HEK293 (cell line): Measurements from ENCODE around the gene TGFB1.

ENCODE experiments used
- CTCF ChIA-PET: fragments of 350-600 bp; formaldehyde crosslinking; extraction: SDS; loops from one replicate; lab custom pipeline; 2021; ENCODE audit warnings: antibody characterized with exemption; lab: Yijun Ruan, JAX
- POLR2A ChIA-PET: fragments of 300-600 bp; formaldehyde crosslinking; extraction: SDS; loops from one replicate; lab custom pipeline; 2020; ENCODE audit warnings: antibody characterized with exemption, inconsistent platforms; lab: Yijun Ruan, JAX
- H3K27ac ChIP-seq: fragments of 200-500 bp; sonication (Bioruptor generic); 2 replicates; pipeline ENCODE4 v1.5.1; 2014; ENCODE audit warnings: low read depth, low read length, control low read depth, inconsistent platforms; ENCODE audit errors: extremely low read depth
- H3K36me3 ChIP-seq, 2 experiments: fragments of 200-500 bp in 1 of 2; sonication (Bioruptor generic) in 1 of 2; 1 replicate in 1 of 2; 2 replicates in 1 of 2; pipeline ENCODE4 v1.5.1; 2014 to 2017; ENCODE audit warnings: inconsistent platforms in 2 of 2, low read length in 2 of 2; ENCODE audit not compliant: control insufficient read depth in 2 of 2, insufficient read depth in 1 of 2
- H3K4me1 ChIP-seq: fragments of 200-500 bp; sonication (Bioruptor generic); 2 replicates; pipeline ENCODE4 v1.5.1; 2014; ENCODE audit warnings: mild to moderate bottlenecking, low read length, inconsistent platforms; ENCODE audit not compliant: control insufficient read depth, insufficient read depth
- H3K4me3 ChIP-seq: 2 replicates; pipeline ENCODE4 v1.5.1; 2011; ENCODE audit warnings: low read depth, mild to moderate bottlenecking, control low read depth, low read length, moderate library complexity
- H3K9me3 ChIP-seq: fragments of 200-500 bp; sonication (Bioruptor generic); 2 replicates; pipeline ENCODE4 v1.5.1; 2014; ENCODE audit warnings: low read depth, low read length, inconsistent platforms; ENCODE audit not compliant: control insufficient read depth, insufficient read depth
- GLI4 ChIP-seq: fragments of 450-650 bp; formaldehyde crosslinking; IDR thresholded peaks from 2 replicates; pipeline ENCODE4 v1.5.1; 2016; ENCODE audit warnings: missing biosample characterization, missing genetic modification characterization
- GLIS1 ChIP-seq: fragments of 450-650 bp; formaldehyde crosslinking; IDR thresholded peaks from 2 replicates; pipeline ENCODE4 v1.5.1; 2016; ENCODE audit warnings: missing biosample characterization, missing genetic modification characterization
- KLF7 ChIP-seq: fragments of 450-650 bp; formaldehyde crosslinking; IDR thresholded peaks from 2 replicates; pipeline ENCODE4 v1.5.1; 2016; ENCODE audit warnings: missing biosample characterization, missing genetic modification characterization, borderline replicate concordance
- SETDB1 ChIP-seq: IDR thresholded peaks from one replicate; pipeline ENCODE4 v1.6.1; 2017; ENCODE audit warnings: mild to moderate bottlenecking, low read length, moderate library complexity, mixed read lengths; ENCODE audit not compliant: insufficient read length
- ZFP41 ChIP-seq: fragments of 450-650 bp; formaldehyde crosslinking; IDR thresholded peaks from 2 replicates; pipeline ENCODE4 v1.5.1; 2016; ENCODE audit warnings: missing biosample characterization, missing genetic modification characterization, borderline replicate concordance
- ZNF214 ChIP-seq: fragments of 450-650 bp; formaldehyde crosslinking; IDR thresholded peaks from 2 replicates; pipeline ENCODE4 v1.5.1; 2017; ENCODE audit warnings: missing biosample characterization, mild to moderate bottlenecking, missing genetic modification characterization, borderline replicate concordance
- ZNF335 ChIP-seq: fragments of 450-650 bp; formaldehyde crosslinking; conservative IDR thresholded peaks from 2 replicates; pipeline ENCODE4 v1.5.1; 2016; ENCODE audit warnings: missing biosample characterization, missing genetic modification characterization
- ZNF391 ChIP-seq: fragments of 450-650 bp; formaldehyde crosslinking; IDR thresholded peaks from 2 replicates; pipeline ENCODE4 v1.5.1; 2016; ENCODE audit warnings: low read depth, missing biosample characterization, missing genetic modification characterization, borderline replicate concordance
- ZNF394 ChIP-seq: fragments of 450-650 bp; formaldehyde crosslinking; IDR thresholded peaks from 2 replicates; pipeline ENCODE4 v1.5.1; 2016; ENCODE audit warnings: missing biosample characterization, missing genetic modification characterization, mild to moderate bottlenecking, moderate library complexity, borderline replicate concordance
- ZNF514 ChIP-seq: fragments of 450-650 bp; formaldehyde crosslinking; IDR thresholded peaks from 2 replicates; pipeline ENCODE4 v1.5.1; 2016; ENCODE audit warnings: missing biosample characterization, missing genetic modification characterization
- ZNF555 ChIP-seq: fragments of 450-650 bp; formaldehyde crosslinking; conservative IDR thresholded peaks from 2 replicates; pipeline ENCODE4 v1.5.1; 2017; ENCODE audit warnings: missing biosample characterization, mild to moderate bottlenecking, missing genetic modification characterization, inconsistent platforms
- ZNF600 ChIP-seq: fragments of 450-650 bp; formaldehyde crosslinking; IDR thresholded peaks from 2 replicates; pipeline ENCODE4 v1.5.1; 2016; ENCODE audit warnings: missing biosample characterization, missing genetic modification characterization
- ZNF621 ChIP-seq: fragments of 450-650 bp; formaldehyde crosslinking; IDR thresholded peaks from 2 replicates; pipeline ENCODE4 v1.5.1; 2017; ENCODE audit warnings: missing biosample characterization, missing genetic modification characterization
- ZNF654 ChIP-seq: fragments of 450-650 bp; formaldehyde crosslinking; IDR thresholded peaks from 2 replicates; pipeline ENCODE4 v1.5.1; 2016; ENCODE audit warnings: low read depth, missing biosample characterization, missing genetic modification characterization
- ZNF658 ChIP-seq: fragments of 450-650 bp; formaldehyde crosslinking; IDR thresholded peaks from 2 replicates; pipeline ENCODE4; 2016; ENCODE audit warnings: missing biosample characterization, missing genetic modification characterization
- ZNF664 ChIP-seq: fragments of 450-650 bp; formaldehyde crosslinking; IDR thresholded peaks from 2 replicates; pipeline ENCODE4 v1.5.1; 2016; ENCODE audit warnings: missing biosample characterization, missing genetic modification characterization
- ZNF768 ChIP-seq: fragments of 450-650 bp; formaldehyde crosslinking; IDR thresholded peaks from 2 replicates; pipeline ENCODE4 v1.5.1; 2018; ENCODE audit warnings: missing biosample characterization, mild to moderate bottlenecking, missing genetic modification characterization
- ZNF843 ChIP-seq: fragments of 450-650 bp; formaldehyde crosslinking; IDR thresholded peaks from 2 replicates; pipeline ENCODE4 v1.5.1; 2016; ENCODE audit warnings: missing biosample characterization, missing genetic modification characterization
- TF ChIP-seq, protein P1 (sequence below): sonication (generic); formaldehyde crosslinking; IDR thresholded peaks from 2 replicates; pipeline ENCODE4 v1.8.1; 2022; ENCODE audit warnings: mild to moderate bottlenecking, moderate library complexity, missing genetic modification reagents
- TF ChIP-seq, protein P2 (sequence below): fragments of 450-650 bp; IDR thresholded peaks from 2 replicates; pipeline ENCODE4 v1.5.1; 2018; ENCODE audit warnings: missing biosample characterization, missing genetic modification characterization
- TF ChIP-seq, protein P3 (sequence below): fragments of 450-650 bp; formaldehyde crosslinking; IDR thresholded peaks from 2 replicates; pipeline ENCODE4 v1.5.1; 2016; ENCODE audit warnings: missing biosample characterization, missing genetic modification characterization
- TF ChIP-seq, protein P4 (sequence below): fragments of 450-650 bp; formaldehyde crosslinking; IDR thresholded peaks from 2 replicates; pipeline ENCODE4 v1.5.1; 2017; ENCODE audit warnings: missing biosample characterization, missing genetic modification characterization

The TGFB1 gene

DNA sequence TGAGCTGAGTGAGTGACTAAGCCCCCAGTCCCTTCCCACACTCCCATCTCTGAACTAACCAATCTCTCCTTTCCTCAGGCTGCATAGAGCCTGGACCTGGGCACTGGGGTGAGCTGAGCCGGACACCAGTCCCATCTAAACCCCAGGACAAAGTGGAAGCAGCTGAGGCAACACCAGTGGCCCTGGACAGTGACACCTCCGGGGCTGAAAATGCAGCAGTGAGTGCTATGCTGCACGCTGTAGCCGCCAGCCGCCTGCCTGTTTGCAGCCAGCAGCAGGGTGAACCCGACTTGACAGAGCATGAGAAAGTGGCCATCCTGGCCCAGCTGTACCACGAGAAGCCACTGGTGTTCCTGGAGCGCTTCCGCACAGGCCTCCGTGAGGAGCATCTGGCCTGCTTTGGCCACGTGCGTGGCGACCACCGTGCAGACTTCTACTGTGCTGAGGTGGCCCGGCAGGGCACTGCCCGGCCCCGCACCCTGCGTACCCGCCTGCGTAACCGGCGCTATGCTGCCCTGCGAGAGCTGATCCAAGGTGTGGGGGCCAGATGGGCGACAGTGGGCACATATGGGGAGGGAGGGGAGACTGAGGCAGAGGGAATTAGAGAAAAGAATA, 37.3 kb downstream of the TGFB1 start (continued):
- TF ChIP-seq, protein P1, sequence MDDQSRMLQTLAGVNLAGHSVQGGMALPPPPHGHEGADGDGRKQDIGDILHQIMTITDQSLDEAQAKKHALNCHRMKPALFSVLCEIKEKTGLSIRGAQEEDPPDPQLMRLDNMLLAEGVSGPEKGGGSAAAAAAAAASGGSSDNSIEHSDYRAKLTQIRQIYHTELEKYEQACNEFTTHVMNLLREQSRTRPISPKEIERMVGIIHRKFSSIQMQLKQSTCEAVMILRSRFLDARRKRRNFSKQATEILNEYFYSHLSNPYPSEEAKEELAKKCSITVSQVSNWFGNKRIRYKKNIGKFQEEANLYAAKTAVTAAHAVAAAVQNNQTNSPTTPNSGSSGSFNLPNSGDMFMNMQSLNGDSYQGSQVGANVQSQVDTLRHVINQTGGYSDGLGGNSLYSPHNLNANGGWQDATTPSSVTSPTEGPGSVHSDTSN, result no peak
- TF ChIP-seq ZNF391, result no peak
- TF ChIP-seq ZNF555 (tag by site-specific recombination), result no peak
- TF ChIP-seq ZNF768 (tag by site-specific recombination), result no peak
- TF ChIP-seq ZNF214 (tag by site-specific recombination), result no peak
- no peak for TF ChIP-seq ZNF843

DNA sequence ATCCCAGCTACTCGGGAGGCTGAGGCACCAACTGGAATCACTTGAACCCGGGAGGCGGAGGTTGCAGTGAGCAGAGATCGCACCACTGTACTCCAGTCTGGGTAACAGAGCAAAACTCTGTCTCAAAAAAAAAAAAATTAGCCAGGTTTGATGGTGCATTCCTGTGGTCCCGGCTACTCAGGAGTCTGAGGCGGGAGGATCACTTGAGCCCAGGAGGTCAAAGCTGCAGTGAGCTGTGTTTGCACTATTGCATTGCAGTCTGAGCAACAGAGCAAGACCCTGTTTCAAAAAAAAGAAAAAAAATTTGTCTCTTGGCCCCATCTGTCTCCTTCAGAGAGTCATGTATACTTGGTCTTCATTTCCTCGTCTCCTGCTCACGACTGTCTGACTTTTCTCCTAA, 42.1 kb downstream of the TGFB1 start:
- Histone ChIP-seq H3K9me3 (no peaks in the 10 kb centered on the region), H3K27ac (0 out of 2 replicates have a peak overlapping the region, but pooled peaks have one; percentile 98), H3K36me3 (peaks cover 54 to 64% of the 10 kb centered on the region in 2 experiments), H3K4me1 (peaks cover 20% of the 10 kb centered on the region), H3K4me3 (no peak overlapping the region)
- CTCF ChIA-PET, result interaction anchor here (0.9 to 1.9 kb wide), 5 partner anchors 13 to 252 kb away, joined by 3 to 6 read pairs (median 4); no protein-coding TSS in a partner anchor
- POLR2A ChIA-PET, result interaction anchor here (1.0 to 2.1 kb wide), 4 partner anchors 13 to 117 kb away, joined by 3 to 9 read pairs (median 6); partner anchors contain the start of gene B9D2
- TF ChIP-seq GLIS1, result no peak
- no peak for TF ChIP-seq GLI4 (tag by site-specific recombination)
- TF ChIP-seq ZNF514, result no peak

DNA sequence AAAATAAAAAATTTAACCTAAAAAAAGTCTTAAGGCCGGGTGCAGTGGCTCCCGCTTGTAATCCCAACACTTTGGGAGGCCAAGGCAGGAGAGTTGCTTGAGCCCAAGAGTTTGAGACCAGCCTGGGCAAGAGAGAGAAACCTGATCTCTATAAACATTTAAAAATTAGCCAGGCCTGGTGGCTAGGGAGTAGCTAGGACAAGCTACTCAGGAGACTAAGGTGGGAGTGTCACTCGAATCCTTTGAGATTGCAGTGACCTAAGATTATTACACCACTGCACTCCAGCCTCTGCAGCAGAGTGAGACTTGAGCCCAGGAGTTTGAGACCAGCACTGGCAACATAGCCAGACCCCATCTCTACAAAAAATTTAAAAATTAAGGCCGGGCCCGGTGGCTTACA, 42.6 kb downstream of the TGFB1 start:
- Histone ChIP-seq H3K27ac (peak overlapping the region; percentile 98), H3K9me3 (no peaks in the 10 kb centered on the region), H3K4me1 (peaks cover 20% of the 10 kb centered on the region), H3K4me3 (peak overlapping the region; percentile 77), H3K36me3 (peaks cover 54 to 66% of the 10 kb centered on the region in 2 experiments)
- ChIA-PET CTCF (interaction anchor here (0.7 to 1.9 kb wide), 8 partner anchors 11 to 507 kb away, joined by 3 to 6 read pairs (median 4); no protein-coding TSS in a partner anchor), POLR2A (interaction anchor here (1.4 to 2.1 kb wide), 4 partner anchors 14 to 53 kb away, joined by 4 to 9 read pairs (median 6); partner anchors contain the start of gene B9D2)
- TF ChIP-seq ZNF664 (no peak), ZNF394 (tag by site-specific recombination) (peak; percentile 93)

DNA sequence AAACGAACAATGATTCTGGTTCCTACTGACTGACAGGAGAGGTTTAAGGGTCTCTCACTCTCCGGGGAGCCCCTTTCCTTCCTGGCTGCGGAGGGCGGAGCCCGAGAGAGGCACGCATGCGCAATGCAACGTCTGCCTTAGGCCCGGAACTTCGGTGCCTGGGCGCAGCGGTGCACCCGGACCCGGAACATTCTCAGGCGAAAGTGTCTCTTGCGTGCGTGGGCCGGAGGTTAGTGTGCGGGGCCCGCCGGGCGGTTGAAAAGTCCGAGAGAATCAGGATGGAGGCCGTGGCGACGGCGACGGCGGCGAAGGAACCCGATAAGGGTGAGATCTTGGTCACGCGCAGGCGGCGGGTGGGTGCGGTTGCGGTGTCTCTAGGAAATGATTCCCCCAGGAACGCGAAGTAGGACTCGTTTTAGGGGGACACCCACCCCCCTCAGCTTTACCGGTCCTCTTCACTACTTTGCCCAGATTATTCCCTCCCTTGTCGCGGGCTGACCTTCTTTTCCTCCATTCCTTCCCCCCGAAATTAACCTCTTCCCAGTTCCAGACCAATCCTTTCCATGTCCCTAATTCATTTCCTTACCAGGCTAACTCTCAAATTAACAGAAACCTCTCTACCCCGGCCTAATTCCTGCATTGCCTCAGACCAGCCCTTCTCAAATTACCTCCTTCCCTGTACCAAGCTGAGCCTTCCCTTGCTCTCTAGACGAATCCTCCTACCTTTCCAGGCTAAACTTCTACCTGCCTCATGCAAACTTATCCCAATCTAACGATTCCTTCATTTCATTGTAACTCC, 43.5 kb downstream of the TGFB1 start, which contains the start of gene CCDC97:
Gene CCDC97 (plus strand): TSS at position 140 of the 799 bp plus-strand sequence. CDS start 139 bp downstream, at position 279.
- peak within 1 kb of the TSS; percentile 98 for H3K27ac ChIP-seq
- H3K4me1 ChIP-seq, result peaks cover 20% of the 10 kb centered on the region
- CTCF ChIA-PET, result interaction anchor here (0.6 to 1.9 kb wide), 10 partner anchors 11 to 652 kb away, joined by 3 to 6 read pairs (median 4); no protein-coding TSS in a partner anchor
- peaks cover 56 to 66% of the 10 kb centered on the region in 2 experiments for H3K36me3 ChIP-seq
- peak within 1 kb of the TSS; percentile 77 for H3K4me3 ChIP-seq
- no peaks in the 10 kb centered on the region for H3K9me3 ChIP-seq
- POLR2A ChIA-PET, result interaction anchor here (0.8 to 2.1 kb wide), 6 partner anchors 15 to 126 kb away, joined by 3 to 9 read pairs (median 4); partner anchors contain the start of genes B9D2 and HNRNPUL1
- TF ChIP-seq, protein P2, sequence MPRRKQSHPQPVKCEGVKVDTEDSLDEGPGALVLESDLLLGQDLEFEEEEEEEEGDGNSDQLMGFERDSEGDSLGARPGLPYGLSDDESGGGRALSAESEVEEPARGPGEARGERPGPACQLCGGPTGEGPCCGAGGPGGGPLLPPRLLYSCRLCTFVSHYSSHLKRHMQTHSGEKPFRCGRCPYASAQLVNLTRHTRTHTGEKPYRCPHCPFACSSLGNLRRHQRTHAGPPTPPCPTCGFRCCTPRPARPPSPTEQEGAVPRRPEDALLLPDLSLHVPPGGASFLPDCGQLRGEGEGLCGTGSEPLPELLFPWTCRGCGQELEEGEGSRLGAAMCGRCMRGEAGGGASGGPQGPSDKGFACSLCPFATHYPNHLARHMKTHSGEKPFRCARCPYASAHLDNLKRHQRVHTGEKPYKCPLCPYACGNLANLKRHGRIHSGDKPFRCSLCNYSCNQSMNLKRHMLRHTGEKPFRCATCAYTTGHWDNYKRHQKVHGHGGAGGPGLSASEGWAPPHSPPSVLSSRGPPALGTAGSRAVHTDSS (tag by site-specific recombination), result peak; percentile 61
- TF ChIP-seq, protein P3, sequence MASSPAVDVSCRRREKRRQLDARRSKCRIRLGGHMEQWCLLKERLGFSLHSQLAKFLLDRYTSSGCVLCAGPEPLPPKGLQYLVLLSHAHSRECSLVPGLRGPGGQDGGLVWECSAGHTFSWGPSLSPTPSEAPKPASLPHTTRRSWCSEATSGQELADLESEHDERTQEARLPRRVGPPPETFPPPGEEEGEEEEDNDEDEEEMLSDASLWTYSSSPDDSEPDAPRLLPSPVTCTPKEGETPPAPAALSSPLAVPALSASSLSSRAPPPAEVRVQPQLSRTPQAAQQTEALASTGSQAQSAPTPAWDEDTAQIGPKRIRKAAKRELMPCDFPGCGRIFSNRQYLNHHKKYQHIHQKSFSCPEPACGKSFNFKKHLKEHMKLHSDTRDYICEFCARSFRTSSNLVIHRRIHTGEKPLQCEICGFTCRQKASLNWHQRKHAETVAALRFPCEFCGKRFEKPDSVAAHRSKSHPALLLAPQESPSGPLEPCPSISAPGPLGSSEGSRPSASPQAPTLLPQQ, result peak; percentile 97
- TF ChIP-seq, protein P4, sequence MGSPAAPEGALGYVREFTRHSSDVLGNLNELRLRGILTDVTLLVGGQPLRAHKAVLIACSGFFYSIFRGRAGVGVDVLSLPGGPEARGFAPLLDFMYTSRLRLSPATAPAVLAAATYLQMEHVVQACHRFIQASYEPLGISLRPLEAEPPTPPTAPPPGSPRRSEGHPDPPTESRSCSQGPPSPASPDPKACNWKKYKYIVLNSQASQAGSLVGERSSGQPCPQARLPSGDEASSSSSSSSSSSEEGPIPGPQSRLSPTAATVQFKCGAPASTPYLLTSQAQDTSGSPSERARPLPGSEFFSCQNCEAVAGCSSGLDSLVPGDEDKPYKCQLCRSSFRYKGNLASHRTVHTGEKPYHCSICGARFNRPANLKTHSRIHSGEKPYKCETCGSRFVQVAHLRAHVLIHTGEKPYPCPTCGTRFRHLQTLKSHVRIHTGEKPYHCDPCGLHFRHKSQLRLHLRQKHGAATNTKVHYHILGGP (tag by site-specific recombination), result peak; percentile 71
- TF ChIP-seq ZNF654 (tag by site-specific recombination) (peak; percentile 31; the same call in 1 of the 2 replicates), ZFP41 (tag by site-specific recombination) (peak; percentile 99; the same call in 1 of the 2 replicates), ZNF600 (peak; percentile 90), KLF7 (tag by site-specific recombination) (peak; percentile 100), ZNF335 (tag by site-specific recombination) (peak; percentile 97), ZNF621 (tag by site-specific recombination) (no peak), SETDB1 (no peak), ZNF658 (tag by site-specific recombination) (no peak)
